ENCODE measurements around the gene CNTD1.
"Not testable (repeated sequence)": the region's sequence is repeated elsewhere in the genome, so short reads cannot be mapped to it uniquely, and the experiment has no call there.

The CNTD1 gene

GRCh38 chr17:42855048-42855596 lies 56.5 kb downstream of the CNTD1 start:
- H4K20me1 ChIP-seq (ENCODE audit: insufficient read depth, low read length): no peaks in the 10 kb centered on the region
- no peak overlapping the region for H2AFZ ChIP-seq (ENCODE audit: low read depth, low read length)
- H3K9ac ChIP-seq (ENCODE audit: low read length): no peak overlapping the region
- no peak for TF ChIP-seq EZH2phosphoT487 (IDR thresholded peaks at IDR 0.05; ENCODE audit: low read depth)
- TF ChIP-seq, protein P1, sequence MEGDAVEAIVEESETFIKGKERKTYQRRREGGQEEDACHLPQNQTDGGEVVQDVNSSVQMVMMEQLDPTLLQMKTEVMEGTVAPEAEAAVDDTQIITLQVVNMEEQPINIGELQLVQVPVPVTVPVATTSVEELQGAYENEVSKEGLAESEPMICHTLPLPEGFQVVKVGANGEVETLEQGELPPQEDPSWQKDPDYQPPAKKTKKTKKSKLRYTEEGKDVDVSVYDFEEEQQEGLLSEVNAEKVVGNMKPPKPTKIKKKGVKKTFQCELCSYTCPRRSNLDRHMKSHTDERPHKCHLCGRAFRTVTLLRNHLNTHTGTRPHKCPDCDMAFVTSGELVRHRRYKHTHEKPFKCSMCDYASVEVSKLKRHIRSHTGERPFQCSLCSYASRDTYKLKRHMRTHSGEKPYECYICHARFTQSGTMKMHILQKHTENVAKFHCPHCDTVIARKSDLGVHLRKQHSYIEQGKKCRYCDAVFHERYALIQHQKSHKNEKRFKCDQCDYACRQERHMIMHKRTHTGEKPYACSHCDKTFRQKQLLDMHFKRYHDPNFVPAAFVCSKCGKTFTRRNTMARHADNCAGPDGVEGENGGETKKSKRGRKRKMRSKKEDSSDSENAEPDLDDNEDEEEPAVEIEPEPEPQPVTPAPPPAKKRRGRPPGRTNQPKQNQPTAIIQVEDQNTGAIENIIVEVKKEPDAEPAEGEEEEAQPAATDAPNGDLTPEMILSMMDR (IDR thresholded peaks at IDR 0.05; ENCODE audit: low read depth, low read length): no peak
- no peak overlapping the region for H3K27ac ChIP-seq (ENCODE audit: low read length)
- H3K36me3 ChIP-seq (replicated peaks; ENCODE audit: low read depth, low read length): no peaks in the 10 kb centered on the region
- H3K27me3 ChIP-seq (ENCODE audit: low read depth, low read length): no peaks in the 10 kb centered on the region
- no peak overlapping the region for H3K4me2 ChIP-seq (ENCODE audit: low read length)
- no peaks in the 10 kb centered on the region for H3K79me2 ChIP-seq (ENCODE audit: low read length)
- H3K9me3 ChIP-seq (ENCODE audit: insufficient read depth, low read length): no peaks in the 10 kb centered on the region
- no peaks in the 10 kb centered on the region for H3K4me1 ChIP-seq (ENCODE audit: low read length)
- no peak overlapping the region for H3K4me3 ChIP-seq (ENCODE audit: low read length)

- H3K27me3 ChIP-seq (ENCODE audit: low read depth, low read length); H3K4me1 ChIP-seq (ENCODE audit: low read length); H3K4me2 ChIP-seq (ENCODE audit: low read length); H3K79me2 ChIP-seq (ENCODE audit: low read length); H2AFZ ChIP-seq (ENCODE audit: low read depth, low read length); H3K27ac ChIP-seq (ENCODE audit: low read length); H3K4me3 ChIP-seq (ENCODE audit: low read length); H4K20me1 ChIP-seq (ENCODE audit: insufficient read depth, low read length); H3K9ac ChIP-seq (ENCODE audit: low read length); H3K9me3 ChIP-seq (ENCODE audit: insufficient read depth, low read length); H3K36me3 ChIP-seq (replicated peaks; ENCODE audit: low read depth, low read length): not testable (repeated sequence)
Observed at GRCh38 chr17:42856093-42856492, 57.4 kb downstream of the CNTD1 start.

GRCh38 chr17:42856516-42856915 lies 57.9 kb downstream of the CNTD1 start:
- not testable (repeated sequence) for H3K4me3 ChIP-seq (ENCODE audit: low read length); H3K9ac ChIP-seq (ENCODE audit: low read length); H3K9me3 ChIP-seq (ENCODE audit: insufficient read depth, low read length); H3K4me1 ChIP-seq (ENCODE audit: low read length); H4K20me1 ChIP-seq (ENCODE audit: insufficient read depth, low read length); H2AFZ ChIP-seq (ENCODE audit: low read depth, low read length); H3K36me3 ChIP-seq (replicated peaks; ENCODE audit: low read depth, low read length); H3K79me2 ChIP-seq (ENCODE audit: low read length); H3K27ac ChIP-seq (ENCODE audit: low read length); H3K4me2 ChIP-seq (ENCODE audit: low read length); H3K27me3 ChIP-seq (ENCODE audit: low read depth, low read length)

- Histone ChIP-seq H3K27me3 (ENCODE audit: low read depth, low read length) (no peaks in the 10 kb centered on the region), H3K4me1 (ENCODE audit: low read length) (no peaks in the 10 kb centered on the region), H3K4me2 (ENCODE audit: low read length) (no peak overlapping the region), H3K27ac (ENCODE audit: low read length) (no peak overlapping the region), H3K9me3 (ENCODE audit: insufficient read depth, low read length) (no peaks in the 10 kb centered on the region), H3K4me3 (ENCODE audit: low read length) (no peak overlapping the region), H2AFZ (ENCODE audit: low read depth, low read length) (no peak overlapping the region), H3K79me2 (ENCODE audit: low read length) (no peaks in the 10 kb centered on the region), H3K36me3 (replicated peaks; ENCODE audit: low read depth, low read length) (no peaks in the 10 kb centered on the region), H3K9ac (ENCODE audit: low read length) (no peak overlapping the region), H4K20me1 (ENCODE audit: insufficient read depth, low read length) (no peaks in the 10 kb centered on the region)
- TF ChIP-seq, protein P1 (IDR thresholded peaks at IDR 0.05; ENCODE audit: low read depth, low read length): no peak
Observed at GRCh38 chr17:42857389-42857788, 58.7 kb downstream of the CNTD1 start.
